GM18868 (cell line): ENCODE data around the gene SLC6A3.
"Not testable (repeated sequence)": the region's sequence is repeated elsewhere in the genome, so short reads cannot be mapped to it uniquely, and the experiment has no call there.

Experiments used
- ATAC-seq: cut with Tn5 transposase; IDR thresholded peaks from one replicate; pipeline ENCODE4 v1.9.1; 2021; ENCODE audit warnings: mild to moderate bottlenecking, moderate library complexity; ENCODE audit not compliant: unreplicated experiment

Gene SLC6A3

GRCh38 chr5:1465117-1465516 is 19.9 kb upstream of the SLC6A3 start:
- no peak for ATAC-seq

- no peak for ATAC-seq
Observed at GRCh38 chr5:1464511-1464910, 19.3 kb upstream of the SLC6A3 start.

- no peak for ATAC-seq
Observed at GRCh38 chr5:1464096-1464446, 18.8 kb upstream of the SLC6A3 start.

GRCh38 chr5:1463326-1464095 is 18.3 kb upstream of the SLC6A3 start:
- no peak for ATAC-seq

GRCh38 chr5:1462358-1462757 is 17.1 kb upstream of the SLC6A3 start:
- no peak for ATAC-seq

- no peak for ATAC-seq
Observed at GRCh38 chr5:1461396-1461795, 16.2 kb upstream of the SLC6A3 start.

GRCh38 chr5:1460054-1460682 is 14.9 kb upstream of the SLC6A3 start:
- no peak for ATAC-seq

- not testable (repeated sequence) for ATAC-seq
Observed at GRCh38 chr5:1459435-1459834, 14.2 kb upstream of the SLC6A3 start.

- not testable (repeated sequence) for ATAC-seq
Observed at GRCh38 chr5:1456110-1456881, 11.1 kb upstream of the SLC6A3 start.

- no peak for ATAC-seq
Observed at GRCh38 chr5:1453613-1454012, 8.4 kb upstream of the SLC6A3 start.

- ATAC-seq = no peak
Observed at GRCh38 chr5:1449081-1449630, 3.9 kb upstream of the SLC6A3 start.

- ATAC-seq = no peak
Observed at GRCh38 chr5:1448511-1449011, 3.3 kb upstream of the SLC6A3 start.

GRCh38 chr5:1447671-1448361 is 2.6 kb upstream of the SLC6A3 start:
- ATAC-seq = no peak

GRCh38 chr5:1446602-1447343 is 1.5 kb upstream of the SLC6A3 start:
- no peak for ATAC-seq

- no peak for ATAC-seq
Observed at GRCh38 chr5:1445689-1446601, 705 bp upstream of the SLC6A3 start.

GRCh38 chr5:1444361-1445189 is 665 bp downstream of the SLC6A3 start:
- ATAC-seq = no peak

GRCh38 chr5:1443991-1444360 is 1.3 kb downstream of the SLC6A3 start:
- ATAC-seq = no peak

- ATAC-seq = no peak
Observed at GRCh38 chr5:1443171-1443570, 2.1 kb downstream of the SLC6A3 start.
